Transverse colon (tissue), 3 donors: ENCODE results near the gene TJP2.

Experiments
- CTCF ChIP-seq, 5 experiments: fragments of 200-600 bp in 3 of 5; fragments of 450-650 bp in 2 of 5; sonication (generic) in 3 of 5; IDR thresholded peaks; 1 replicate in 2 of 5; 2 replicates in 3 of 5; pipeline ENCODE4 v1.5.1; 2016 to 2017; ENCODE audit warnings: antibody characterized with exemption in 5 of 5, inconsistent platforms in 3 of 5, mild to moderate bottlenecking in 2 of 5, moderate library complexity in 1 of 5
- POLR2A ChIP-seq: fragments of 450-650 bp; IDR thresholded peaks from one replicate; pipeline ENCODE4 v1.6.1; 2016; ENCODE audit warnings: antibody characterized with exemption, mild to moderate bottlenecking, moderate library complexity

- TF ChIP-seq CTCF (IDR thresholded peaks at IDR 0.05) (no peak), POLR2A (no peak)
Measured at GRCh38 chr9:69139596-69139995, 34.5 kb upstream of the TJP2 start.
